GM12872 (cell line): ENCODE measurements around the gene LGALS3BP.

Source experiments
- TF ChIP-seq, protein P1 (sequence below): IDR thresholded peaks from 3 replicates; pipeline ENCODE4 v1.5.1; 2011; ENCODE audit warnings: low read depth, mild to moderate bottlenecking, low read length, moderate library complexity; ENCODE audit not compliant: insufficient read depth

LGALS3BP gene

DNA sequence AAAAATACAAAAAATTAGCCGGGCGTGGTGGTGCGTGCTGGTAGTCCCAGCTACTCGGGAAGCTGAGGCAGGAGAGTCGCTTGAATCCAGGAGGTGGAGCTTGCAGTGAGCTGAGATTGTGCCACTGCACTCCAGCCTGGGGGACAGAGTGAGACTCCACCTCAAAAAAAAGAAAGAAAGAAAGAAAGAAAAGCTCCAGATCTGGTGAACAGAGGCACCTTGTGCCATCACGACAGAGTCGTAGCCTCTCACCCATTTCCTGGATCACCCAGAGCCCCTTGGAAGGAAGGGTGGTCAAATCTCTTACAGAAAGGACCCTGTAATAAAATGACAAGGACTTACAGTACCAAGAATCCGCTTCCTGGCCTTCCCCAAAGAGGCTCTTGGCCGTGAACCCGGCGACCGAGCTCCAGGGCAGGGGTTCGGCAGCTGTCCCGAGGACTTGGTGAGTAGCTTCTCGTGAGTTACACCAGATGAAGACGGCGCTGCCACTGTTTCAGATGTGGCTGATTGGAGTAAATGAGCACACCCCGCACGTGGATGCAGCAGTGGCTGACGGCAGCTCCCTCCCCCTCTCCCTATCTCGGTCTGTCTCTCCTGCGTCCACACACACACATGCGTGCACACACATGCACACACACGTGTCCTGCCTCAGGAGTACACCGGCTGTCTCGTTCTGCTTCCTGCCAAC, 13.5 kb downstream of the LGALS3BP start:
- TF ChIP-seq, protein P1, sequence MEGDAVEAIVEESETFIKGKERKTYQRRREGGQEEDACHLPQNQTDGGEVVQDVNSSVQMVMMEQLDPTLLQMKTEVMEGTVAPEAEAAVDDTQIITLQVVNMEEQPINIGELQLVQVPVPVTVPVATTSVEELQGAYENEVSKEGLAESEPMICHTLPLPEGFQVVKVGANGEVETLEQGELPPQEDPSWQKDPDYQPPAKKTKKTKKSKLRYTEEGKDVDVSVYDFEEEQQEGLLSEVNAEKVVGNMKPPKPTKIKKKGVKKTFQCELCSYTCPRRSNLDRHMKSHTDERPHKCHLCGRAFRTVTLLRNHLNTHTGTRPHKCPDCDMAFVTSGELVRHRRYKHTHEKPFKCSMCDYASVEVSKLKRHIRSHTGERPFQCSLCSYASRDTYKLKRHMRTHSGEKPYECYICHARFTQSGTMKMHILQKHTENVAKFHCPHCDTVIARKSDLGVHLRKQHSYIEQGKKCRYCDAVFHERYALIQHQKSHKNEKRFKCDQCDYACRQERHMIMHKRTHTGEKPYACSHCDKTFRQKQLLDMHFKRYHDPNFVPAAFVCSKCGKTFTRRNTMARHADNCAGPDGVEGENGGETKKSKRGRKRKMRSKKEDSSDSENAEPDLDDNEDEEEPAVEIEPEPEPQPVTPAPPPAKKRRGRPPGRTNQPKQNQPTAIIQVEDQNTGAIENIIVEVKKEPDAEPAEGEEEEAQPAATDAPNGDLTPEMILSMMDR: no peak

DNA sequence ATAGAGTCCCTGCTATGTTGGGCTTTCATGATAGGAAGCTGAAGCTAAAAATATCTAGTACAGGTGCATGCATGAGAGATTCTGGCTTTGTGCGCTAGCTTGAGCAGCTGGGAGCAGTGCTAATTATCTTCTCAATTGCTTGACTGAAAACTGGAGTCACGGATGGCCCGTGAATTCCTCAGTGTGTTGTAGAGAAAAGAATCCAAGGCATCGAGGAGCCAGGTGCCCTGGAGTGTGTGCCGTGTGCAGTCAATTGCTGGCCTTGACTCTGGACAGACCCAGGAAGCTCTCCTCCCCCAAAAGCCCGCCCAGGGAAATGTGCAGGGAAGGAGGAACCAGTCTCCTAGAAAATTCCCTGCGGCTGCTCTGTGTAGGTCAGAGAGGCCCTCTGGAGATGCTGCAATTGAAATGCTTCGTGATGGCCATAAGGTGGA, 14.2 kb downstream of the LGALS3BP start:
- TF ChIP-seq, protein P1: no peak

DNA sequence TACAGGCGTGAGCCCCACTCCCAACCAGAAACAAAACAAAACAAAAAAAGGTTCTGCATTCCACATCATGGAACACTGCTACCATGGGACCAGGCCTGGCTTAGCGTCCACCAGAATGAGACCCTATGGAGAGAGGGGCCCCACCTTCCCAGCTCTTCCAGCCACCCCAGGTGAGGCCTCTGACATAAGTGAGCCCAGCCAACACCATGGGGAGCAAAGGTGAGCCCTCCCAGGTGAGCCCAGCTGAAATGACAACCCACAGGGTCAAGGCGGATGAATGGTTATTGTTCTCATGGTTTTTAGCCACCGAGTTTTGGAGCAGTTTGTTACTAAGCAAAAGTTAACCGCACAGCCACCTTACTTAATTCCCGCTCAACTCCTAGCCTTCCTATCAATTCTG, 16.3 kb downstream of the LGALS3BP start:
- TF ChIP-seq, protein P1: no peak

DNA sequence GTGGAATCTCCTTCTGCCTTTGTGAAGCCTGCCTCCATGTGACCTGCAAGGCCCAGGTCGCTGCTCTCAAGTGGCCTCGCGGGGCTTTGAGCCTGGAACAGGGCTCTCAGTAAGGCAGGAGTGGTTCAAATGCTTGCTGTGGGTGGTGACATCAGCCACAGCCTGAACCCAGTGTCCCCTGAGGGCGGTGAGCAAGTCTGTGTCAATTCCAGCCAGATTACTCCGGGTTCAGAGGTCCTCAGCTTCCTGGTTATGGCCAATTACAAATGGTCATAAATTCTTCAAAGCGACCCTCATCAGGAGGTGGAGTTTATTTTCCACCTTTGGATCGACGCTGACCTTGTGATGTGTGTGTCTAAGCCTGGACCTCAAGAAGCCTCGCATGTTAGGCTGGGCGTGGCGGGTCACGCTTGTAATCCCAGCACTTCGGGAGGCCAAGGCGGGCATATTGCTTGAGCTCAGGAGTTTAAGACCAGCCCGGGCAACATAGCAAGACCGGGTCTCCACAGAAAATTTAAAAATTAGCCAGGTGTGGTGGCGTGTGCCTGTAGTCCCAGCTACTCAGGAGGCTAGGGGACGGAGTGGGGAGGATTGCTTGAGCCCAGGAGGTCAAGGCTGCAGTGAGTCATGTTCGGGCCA, 17.3 kb downstream of the LGALS3BP start:
- TF ChIP-seq, protein P1: no peak

DNA sequence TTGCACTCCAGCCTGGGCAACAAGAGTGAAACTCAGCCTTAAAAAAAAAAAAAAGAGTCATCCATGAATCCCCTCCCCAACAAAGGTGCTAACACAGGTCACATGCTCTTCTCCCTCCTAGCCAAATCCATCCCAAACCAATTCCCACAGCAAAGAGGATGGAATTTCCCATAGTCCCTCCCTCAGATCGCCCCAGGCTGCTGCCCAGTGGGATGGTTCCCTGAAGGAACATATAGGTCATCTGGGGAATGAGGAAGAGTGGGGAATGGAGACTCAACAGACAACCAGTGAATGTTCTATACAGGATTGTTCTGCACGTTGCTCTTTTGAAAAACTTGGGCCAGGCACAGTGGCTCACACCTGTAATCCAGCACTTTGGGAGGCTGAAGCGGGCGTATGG, 18.2 kb downstream of the LGALS3BP start:
- TF ChIP-seq, protein P1: no peak

DNA sequence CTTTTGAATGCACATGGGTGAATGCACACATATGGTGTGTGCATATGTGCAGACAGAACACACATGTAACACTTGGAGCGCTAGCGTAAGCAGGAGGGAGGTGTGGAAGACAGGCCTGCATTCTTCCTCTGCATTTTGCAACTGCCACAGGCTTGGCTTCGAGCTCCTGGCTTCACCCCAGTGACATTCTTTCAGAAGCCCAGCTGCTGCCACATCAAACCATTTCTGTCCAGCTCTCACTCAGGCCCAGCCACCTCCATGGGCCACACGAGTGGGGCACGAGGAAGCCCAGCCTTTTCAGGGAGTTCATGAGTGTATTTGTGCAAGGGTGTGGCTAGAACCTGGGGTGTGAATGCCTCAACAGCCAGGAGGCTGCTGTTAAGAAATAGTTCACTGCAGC, 18.8 kb downstream of the LGALS3BP start:
- TF ChIP-seq, protein P1: no peak

DNA sequence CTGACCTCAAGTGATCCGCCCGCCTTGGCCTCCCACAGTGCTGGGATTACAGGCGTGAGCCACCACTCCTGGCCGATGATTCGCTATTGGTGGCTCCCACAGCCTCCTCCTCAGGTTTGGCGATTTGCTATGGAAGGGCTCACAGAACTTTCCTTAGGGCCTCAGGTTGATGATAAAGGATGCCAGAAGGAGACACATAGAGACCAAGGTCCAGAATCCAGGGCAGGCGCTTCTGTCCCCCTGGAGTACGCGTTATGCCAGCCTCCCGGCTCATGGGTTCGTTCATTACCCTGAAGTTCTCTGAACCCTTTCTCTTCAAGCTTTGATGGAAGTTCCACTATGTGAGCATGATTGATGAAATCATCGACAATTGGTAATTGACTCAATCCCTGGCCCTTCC, 19.9 kb downstream of the LGALS3BP start:
- TF ChIP-seq, protein P1: no peak
